RWPE2 (cell line): ENCODE results near the gene TMEM87B.
A peak's percentile ranks its signal among the peaks of the same experiment; 100 is the strongest.

ENCODE experiments used
- ATAC-seq: fragments of 200-7000 bp; cut with Tn5 transposase; 3 replicates; pipeline ENCODE4 v1.9.1; 2021; ENCODE audit warnings: low read depth
- DNase-seq: peaks from one replicate; pipeline ENCODE4 v3.0.0-alpha.2; 2020; ENCODE audit warnings: low spot score
- H3K27ac ChIP-seq: fragments of 450-650 bp; 2 replicates; pipeline ENCODE4 v1.5.1; 2017; ENCODE audit warnings: mild to moderate bottlenecking; ENCODE audit not compliant: poor library complexity, severe bottlenecking
- H3K27me3 ChIP-seq: fragments of 250-450 bp; sonication (Bioruptor Pico); 2 replicates; pipeline ENCODE4 v1.5.1; 2021; ENCODE audit warnings: mild to moderate bottlenecking, moderate library complexity; ENCODE audit not compliant: insufficient read depth, poor library complexity, severe bottlenecking
- H3K36me3 ChIP-seq: fragments of 250-450 bp; sonication (Bioruptor Pico); 2 replicates; pipeline ENCODE4 v1.5.1; 2020; ENCODE audit warnings: low read depth, mild to moderate bottlenecking, moderate library complexity
- H3K4me1 ChIP-seq: fragments of 250-450 bp; sonication (Bioruptor Pico); 2 replicates; pipeline ENCODE4 v1.5.1; 2021; ENCODE audit warnings: mild to moderate bottlenecking, moderate library complexity; ENCODE audit not compliant: insufficient read depth, poor library complexity, severe bottlenecking
- H3K4me3 ChIP-seq: fragments of 250-450 bp; sonication (Bioruptor Pico); 2 replicates; pipeline ENCODE4 v1.5.1; 2021; ENCODE audit warnings: mild to moderate bottlenecking, moderate library complexity; ENCODE audit not compliant: severe bottlenecking
- H3K9me3 ChIP-seq: fragments of 250-450 bp; sonication (Bioruptor Pico); 2 replicates; pipeline ENCODE4 v1.5.1; 2021; ENCODE audit warnings: mild to moderate bottlenecking, moderate library complexity; ENCODE audit not compliant: severe bottlenecking
- CTCF ChIP-seq: fragments of 450-650 bp; IDR thresholded peaks from one replicate; pipeline ENCODE4 v1.5.1; 2017; ENCODE audit warnings: mild to moderate bottlenecking, moderate library complexity; ENCODE audit not compliant: poor library complexity, severe bottlenecking

Gene TMEM87B

GRCh38 chr2:112085916-112086669, 31.0 kb downstream of the TMEM87B start:
- no peaks in the 10 kb centered on the region for H3K27me3 ChIP-seq
- peaks cover 84% of the 10 kb centered on the region for H3K36me3 ChIP-seq
- DNase-seq (no peak), ATAC-seq (no peak)
- no peak for TF ChIP-seq CTCF
- H3K9me3 ChIP-seq: no peaks in the 10 kb centered on the region
- no peak overlapping the region for H3K27ac ChIP-seq
- H3K4me1 ChIP-seq: no peaks in the 10 kb centered on the region
- no peak overlapping the region for H3K4me3 ChIP-seq

GRCh38 chr2:112087346-112088020, 32.4 kb downstream of the TMEM87B start:
- no peak overlapping the region for H3K4me3 ChIP-seq
- TF ChIP-seq CTCF: no peak
- peaks cover 82% of the 10 kb centered on the region for H3K36me3 ChIP-seq
- H3K27me3 ChIP-seq: no peaks in the 10 kb centered on the region
- ATAC-seq (no peak), DNase-seq (no peak)
- H3K9me3 ChIP-seq: no peaks in the 10 kb centered on the region
- H3K4me1 ChIP-seq: peaks cover 10% of the 10 kb centered on the region
- no peak overlapping the region for H3K27ac ChIP-seq

- Histone ChIP-seq H3K36me3 (peaks cover 79% of the 10 kb centered on the region), H3K27me3 (no peaks in the 10 kb centered on the region), H3K27ac (no peak overlapping the region), H3K4me3 (no peak overlapping the region), H3K4me1 (peaks cover 15% of the 10 kb centered on the region), H3K9me3 (no peaks in the 10 kb centered on the region)
- ATAC-seq (no peak), DNase-seq (no peak)
- no peak for TF ChIP-seq CTCF
Observed at GRCh38 chr2:112089375-112089774, 34.3 kb downstream of the TMEM87B start.

- DNase-seq (no peak), ATAC-seq (peak; percentile 92)
- H3K4me1 ChIP-seq: peaks cover 15% of the 10 kb centered on the region
- no peak overlapping the region for H3K4me3 ChIP-seq
- TF ChIP-seq CTCF: no peak
- no peaks in the 10 kb centered on the region for H3K27me3 ChIP-seq
- peaks cover 72% of the 10 kb centered on the region for H3K36me3 ChIP-seq
- no peaks in the 10 kb centered on the region for H3K9me3 ChIP-seq
- peak overlapping the region; percentile 55 for H3K27ac ChIP-seq
Observed at GRCh38 chr2:112092286-112093041, 37.4 kb downstream of the TMEM87B start.
